Endodermal cell (in vitro differentiated cells): Measurements from ENCODE around the gene ZNF716. TPM values are rescaled to one million over a fixed set of nuclear protein-coding genes. Genes with fewer than 3 reads are reported as not detected.

Experiments
- DNase-seq: peaks from one replicate; pipeline ENCODE4 v3.0.0-alpha.2; 2017
- H3K27ac ChIP-seq: 2 replicates; pipeline ENCODE4 v1.5.1; 2013; ENCODE audit warnings: mild to moderate bottlenecking, low read depth, low read length, moderate library complexity
- H3K27me3 ChIP-seq: 2 replicates; pipeline ENCODE4 v1.6.1; 2013; ENCODE audit warnings: mild to moderate bottlenecking, low read length, moderate library complexity; ENCODE audit not compliant: insufficient read depth, control insufficient read depth, poor library complexity, severe bottlenecking
- H3K36me3 ChIP-seq: 2 replicates; pipeline ENCODE4 v1.7.0; 2013; ENCODE audit warnings: mild to moderate bottlenecking, low read length, moderate library complexity; ENCODE audit not compliant: control insufficient read depth, insufficient read depth
- H3K4me1 ChIP-seq: one replicate; pipeline ENCODE4 v1.7.0; 2013; ENCODE audit warnings: low read length; ENCODE audit not compliant: control insufficient read depth, insufficient read depth
- H3K4me3 ChIP-seq: 2 replicates; pipeline ENCODE4 v1.5.1; 2013; ENCODE audit warnings: mild to moderate bottlenecking, low read length, moderate library complexity
- H3K9ac ChIP-seq: 2 replicates; pipeline ENCODE4 v1.6.1; 2013; ENCODE audit warnings: mild to moderate bottlenecking, low read length, moderate library complexity; ENCODE audit not compliant: poor library complexity, severe bottlenecking; ENCODE audit errors: extremely low read depth
- H3K9me3 ChIP-seq: 2 replicates; pipeline ENCODE4 v1.6.1; 2013; ENCODE audit warnings: mild to moderate bottlenecking, low read length, moderate library complexity; ENCODE audit not compliant: control insufficient read depth
- H3K27ac Mint-ChIP-seq: 2 replicates; pipeline ENCODE4 v1.8.0; 2020; ENCODE audit warnings: mixed read lengths
- H3K27me3 Mint-ChIP-seq: 2 replicates; pipeline ENCODE4 v1.8.0; 2021; ENCODE audit warnings: mild to moderate bottlenecking, mixed read lengths; ENCODE audit not compliant: insufficient read depth
- H3K36me3 Mint-ChIP-seq: 2 replicates; pipeline ENCODE4 v1.8.0; 2020; ENCODE audit warnings: low read depth, mixed read lengths
- H3K4me1 Mint-ChIP-seq: 2 replicates; pipeline ENCODE4 v1.8.0; 2020; ENCODE audit warnings: mixed read lengths
- H3K4me3 Mint-ChIP-seq: 2 replicates; pipeline ENCODE4 v1.8.0; 2020; ENCODE audit warnings: mild to moderate bottlenecking, moderate library complexity, mixed read lengths
- H3K9me3 Mint-ChIP-seq: 2 replicates; pipeline ENCODE4 v1.8.0; 2020; ENCODE audit warnings: mild to moderate bottlenecking, mixed read lengths
- WGBS, 2 experiments: methylation state at CpG; one replicate each; pipeline versions ENCODE4 v1.1.5 to v1.1.7; 2013; ENCODE audit warnings: missing lambda C conversion rate in 2 of 2, mixed read lengths in 1 of 2; ENCODE audit not compliant: insufficient coverage in 1 of 2, insufficient read length in 1 of 2; 5-methylcytosine and 5-hydroxymethylcytosine counted together
- microRNA-seq: library from miRNA; unstranded; fragments of <30 nt; microRNA quantifications from one replicate; pipeline ENCODE4 v1.2.0, GENCODE V29; 2020; ENCODE audit warnings: borderline microRNAs expressed
- total RNA-seq, 2 donors: library from RNA; stranded (reverse); fragmentation: NEBNext Ultra II Directional in 1 of 2; extraction: Animal tissue kit (Norgen Biotek cat#: 25700) in 1 of 2; gene quantifications; 2 replicates in 1 of 2; 3 replicates in 1 of 2; pipeline ENCODE4 v1.2.1, GENCODE V29; 2021
- TF ChIP-seq, protein P1 (sequence below): fragments of 200-600 bp; sonication (generic); conservative IDR thresholded peaks from 2 replicates; pipeline ENCODE4 v1.5.0; 2021; ENCODE audit warnings: antibody characterized with exemption, mild to moderate bottlenecking

The ZNF716 gene
- total RNA-seq, 2 donors from 2014 or later: not detected

DNA sequence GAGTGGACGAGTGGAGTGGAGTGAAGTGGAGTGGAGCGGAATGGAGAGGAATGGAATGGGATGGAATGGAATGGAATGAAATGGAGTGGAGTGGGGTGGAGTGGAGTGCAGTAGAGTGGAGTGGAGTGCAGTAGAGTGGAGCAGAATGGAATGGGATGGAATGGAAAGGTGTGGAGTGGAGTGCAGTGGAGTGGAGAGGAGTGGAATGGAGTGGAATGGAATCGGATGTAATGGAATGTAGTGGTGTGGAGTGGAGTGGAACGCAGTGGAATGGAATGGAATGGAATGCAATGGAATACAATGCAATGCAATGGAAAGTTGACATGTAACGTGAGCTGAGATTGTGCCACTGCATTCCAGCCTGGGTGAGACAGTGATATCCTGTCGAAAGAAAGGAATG is 46.4 kb downstream of the ZNF716 start:
- Mint-ChIP-seq H3K36me3 (no peaks in the 10 kb centered on the region), H3K4me1 (no peaks in the 10 kb centered on the region), H3K27me3 (no peaks in the 10 kb centered on the region), H3K4me3 (no peak overlapping the region), H3K9me3 (peaks cover 32% of the 10 kb centered on the region), H3K27ac (no peak overlapping the region)
- 61 to 64% methylated on average over 5 to 6 of the region's 6 CpGs for WGBS, 2 experiments
- H3K27ac ChIP-seq: no peak overlapping the region
- no peak overlapping the region for H3K9ac ChIP-seq
- TF ChIP-seq, protein P1, sequence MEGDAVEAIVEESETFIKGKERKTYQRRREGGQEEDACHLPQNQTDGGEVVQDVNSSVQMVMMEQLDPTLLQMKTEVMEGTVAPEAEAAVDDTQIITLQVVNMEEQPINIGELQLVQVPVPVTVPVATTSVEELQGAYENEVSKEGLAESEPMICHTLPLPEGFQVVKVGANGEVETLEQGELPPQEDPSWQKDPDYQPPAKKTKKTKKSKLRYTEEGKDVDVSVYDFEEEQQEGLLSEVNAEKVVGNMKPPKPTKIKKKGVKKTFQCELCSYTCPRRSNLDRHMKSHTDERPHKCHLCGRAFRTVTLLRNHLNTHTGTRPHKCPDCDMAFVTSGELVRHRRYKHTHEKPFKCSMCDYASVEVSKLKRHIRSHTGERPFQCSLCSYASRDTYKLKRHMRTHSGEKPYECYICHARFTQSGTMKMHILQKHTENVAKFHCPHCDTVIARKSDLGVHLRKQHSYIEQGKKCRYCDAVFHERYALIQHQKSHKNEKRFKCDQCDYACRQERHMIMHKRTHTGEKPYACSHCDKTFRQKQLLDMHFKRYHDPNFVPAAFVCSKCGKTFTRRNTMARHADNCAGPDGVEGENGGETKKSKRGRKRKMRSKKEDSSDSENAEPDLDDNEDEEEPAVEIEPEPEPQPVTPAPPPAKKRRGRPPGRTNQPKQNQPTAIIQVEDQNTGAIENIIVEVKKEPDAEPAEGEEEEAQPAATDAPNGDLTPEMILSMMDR: no peak
- H3K9me3 ChIP-seq: peaks cover 88% of the 10 kb centered on the region
- H3K4me3 ChIP-seq: peak overlapping the region; percentile 56
- H3K4me1 ChIP-seq: no peaks in the 10 kb centered on the region
- H3K27me3 ChIP-seq: no peaks in the 10 kb centered on the region
- no peak for DNase-seq
- no peaks in the 10 kb centered on the region for H3K36me3 ChIP-seq

DNA sequence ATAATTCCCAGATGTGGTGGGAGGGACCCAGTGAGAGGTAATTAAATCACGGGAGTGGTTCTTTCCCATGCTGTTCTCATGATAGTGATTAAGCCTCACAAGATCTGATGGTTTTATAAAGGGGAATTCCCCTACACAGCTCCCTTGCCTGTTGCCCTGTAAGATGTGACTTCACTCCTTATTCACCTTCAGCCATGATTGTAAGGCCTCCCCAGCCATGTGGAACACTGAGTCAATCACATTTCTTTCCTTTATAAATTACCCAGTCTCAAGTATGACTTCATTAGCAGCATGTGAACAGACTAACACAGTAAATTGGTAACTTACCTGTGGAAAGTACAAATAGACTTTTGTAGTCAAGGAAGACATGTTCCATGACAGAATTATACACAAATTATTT is 55.2 kb downstream of the ZNF716 start:
- Mint-ChIP-seq H3K4me1 (no peaks in the 10 kb centered on the region), H3K36me3 (no peaks in the 10 kb centered on the region), H3K27me3 (no peaks in the 10 kb centered on the region), H3K4me3 (no peak overlapping the region), H3K9me3 (peaks cover 70% of the 10 kb centered on the region), H3K27ac (no peak overlapping the region)
- Histone ChIP-seq H3K9ac (no peak overlapping the region), H3K27ac (no peak overlapping the region), H3K4me3 (no peak overlapping the region), H3K27me3 (no peaks in the 10 kb centered on the region), H3K9me3 (peaks cover 75% of the 10 kb centered on the region), H3K4me1 (no peaks in the 10 kb centered on the region), H3K36me3 (no peaks in the 10 kb centered on the region)
- no peak for DNase-seq
- WGBS, 2 experiments: 73% methylated on average over 1 of the region's 1 CpG; no CpG with 5 or more reads in 1 of the 2 experiments
- TF ChIP-seq, protein P1: no peak

Small RNAs within 50 kb of the gene (microRNA-seq; reads per million reads assigned to microRNA genes)
- gene MIR3147: not detected
